Panc1 (cell line): ENCODE data around the gene CAMKK1. TPM values are rescaled to one million over a fixed set of nuclear protein-coding genes. Genes with fewer than 3 reads are reported as not detected.

Experiments
- ATAC-seq: fragments of 200-7000 bp; cut with Tn5 transposase; 2 replicates; pipeline ENCODE4 v1.9.1; 2020; ENCODE audit warnings: mild to moderate bottlenecking, moderate library complexity
- BruUV-seq: library from RNA; stranded (reverse); fragments of 400-500 nt; replicated peaks from 2 replicates; lab custom pipeline; 2021; lab: Mats Ljungman, UMichigan
- CTCF ChIA-PET: fragments of 300-600 bp; sonication (Branson Sonifier 250); formaldehyde crosslinking; loops from one replicate; lab custom pipeline; 2022; ENCODE audit warnings: antibody characterized with exemption; lab: Charles Lee
- POLR2A ChIA-PET: fragments of 300-600 bp; sonication (Branson Sonifier 250); formaldehyde crosslinking; loops from one replicate; lab custom pipeline; 2022; ENCODE audit warnings: antibody characterized with exemption; lab: Charles Lee
- DNase-seq: peaks from one replicate; pipeline ENCODE4 v3.0.0-alpha.2; 2010; ENCODE audit warnings: low read depth, low spot score
- H3K27ac ChIP-seq: 2 replicates; pipeline ENCODE4 v1.5.1; 2011; ENCODE audit warnings: mild to moderate bottlenecking, low read length, inconsistent platforms
- H3K27me3 ChIP-seq: fragments of 200-500 bp; sonication (Bioruptor generic); 2 replicates; pipeline ENCODE4 v1.6.0; 2014; ENCODE audit warnings: low read length, inconsistent platforms; ENCODE audit not compliant: control insufficient read depth, insufficient read depth
- H3K36me3 ChIP-seq: fragments of 200-500 bp; sonication (Bioruptor generic); 2 replicates; pipeline ENCODE4 v1.5.1; 2014; ENCODE audit warnings: inconsistent platforms, mild to moderate bottlenecking, low read length, moderate library complexity; ENCODE audit not compliant: control insufficient read depth, insufficient read depth
- H3K4me1 ChIP-seq: 2 replicates; pipeline ENCODE4 v1.5.1; 2011; ENCODE audit warnings: inconsistent platforms, mild to moderate bottlenecking, low read length, moderate library complexity; ENCODE audit not compliant: control insufficient read depth, insufficient read depth
- H3K4me3 ChIP-seq, 2 experiments: 2 replicates each; pipeline ENCODE4 v1.5.1; 2011 to 2012; ENCODE audit warnings: low read depth in 2 of 2, low read length in 2 of 2, mild to moderate bottlenecking in 2 of 2, inconsistent platforms in 1 of 2, moderate library complexity in 1 of 2
- H3K9me3 ChIP-seq: fragments of 200-500 bp; sonication (Bioruptor generic); 2 replicates; pipeline ENCODE4 v1.5.1; 2014; ENCODE audit warnings: low read depth, mild to moderate bottlenecking, inconsistent platforms, low read length, moderate library complexity; ENCODE audit not compliant: control insufficient read depth, insufficient read depth
- CTCF ChIP-seq: fragments of 450-650 bp; IDR thresholded peaks from 2 replicates; pipeline ENCODE4 v1.5.1; 2017; ENCODE audit warnings: mild to moderate bottlenecking
- POLR2AphosphoS5 ChIP-seq: IDR thresholded peaks from 2 replicates; pipeline ENCODE4 v1.6.1; 2012; ENCODE audit warnings: mild to moderate bottlenecking, low read depth, low read length, moderate library complexity
- REST ChIP-seq, 2 experiments: IDR thresholded peaks; 2 replicates each; pipeline ENCODE4 v1.6.1; 2011 to 2012; ENCODE audit warnings: low read depth in 2 of 2, control low read depth in 1 of 2, low read length in 1 of 2, mild to moderate bottlenecking in 1 of 2, moderate library complexity in 1 of 2; ENCODE audit not compliant: insufficient read depth in 1 of 2
- SIN3A ChIP-seq: IDR thresholded peaks from 2 replicates; pipeline ENCODE4 v1.6.1; 2012; ENCODE audit warnings: low read depth, mild to moderate bottlenecking, low read length, moderate library complexity, borderline replicate concordance; ENCODE audit not compliant: insufficient read depth
- TCF7L2 ChIP-seq: IDR thresholded peaks from 2 replicates; pipeline ENCODE4 v1.6.1; 2011; ENCODE audit warnings: mild to moderate bottlenecking, low read depth, low read length, inconsistent platforms
- in situ Hi-C: cut with HindIII; loops from 2 replicates; pipeline ENCODE4 v1.10.0; 2016; ENCODE audit warnings: low sequenced_read_pairs, low pct_unique_long_range_greater_than_20kb
- intact Hi-C: fragments of 100-400 bp; cut with micrococcal nuclease; formaldehyde crosslinking; loops from one replicate; pipeline ENCODE4 v1.10.0; 2022; ENCODE audit not compliant: unreplicated experiment
- total RNA-seq: library from RNA; stranded (reverse); gene quantifications from one replicate; pipeline ENCODE4 v1.2.1, GENCODE V29; 2021; ENCODE audit not compliant: unreplicated experiment

Gene CAMKK1
- total RNA-seq, 1 experiment from 2014 or later, result 6.7 TPM

GRCh38 chr17:3827124-3827773, 65.6 kb downstream of the CAMKK1 start:
- Histone ChIP-seq H3K36me3 (peaks cover 12% of the 10 kb centered on the region), H3K4me3 (no peak overlapping the region), H3K4me1 (no peaks in the 10 kb centered on the region), H3K9me3 (no peaks in the 10 kb centered on the region), H3K27me3 (no peaks in the 10 kb centered on the region), H3K27ac (no peak overlapping the region)
- DNase-seq, result peak; percentile 43
- ATAC-seq, result no peak
- intact Hi-C loops, result loop anchor here (5.0 kb wide), 1 partner anchor 95 kb away; no protein-coding TSS in a partner anchor
- no TSS peak for BruUV-seq
- CTCF ChIA-PET, result interaction anchor here (0.7 to 0.8 kb wide), 3 partner anchors 24 to 160 kb away, joined by 4 to 8 read pairs (median 5); no protein-coding TSS in a partner anchor
- POLR2A ChIA-PET, result no interaction called here
- in situ Hi-C loops, result no loop called here
- TF ChIP-seq TCF7L2 (no peak), CTCF (peak; percentile 76)

GRCh38 chr17:3826191-3826590, 66.7 kb downstream of the CAMKK1 start:
- no peak overlapping the region for H3K4me3 ChIP-seq
- H3K27ac ChIP-seq, result no peak overlapping the region
- DNase-seq, result no peak
- in situ Hi-C loops, result no loop called here
- ChIA-PET CTCF (interaction anchor here (0.8 kb wide), 1 partner anchor 23 kb away, joined by 8 read pairs; no protein-coding TSS in a partner anchor), POLR2A (no interaction called here)
- H3K27me3 ChIP-seq, result no peaks in the 10 kb centered on the region
- no peaks in the 10 kb centered on the region for H3K9me3 ChIP-seq
- BruUV-seq, result no TSS peak
- intact Hi-C loops, result loop anchor here (5.0 kb wide), 1 partner anchor 94 kb away; no protein-coding TSS in a partner anchor
- no peak for ATAC-seq
- peaks cover 19% of the 10 kb centered on the region for H3K36me3 ChIP-seq
- TF ChIP-seq SIN3A (no peak), TCF7L2 (no peak), POLR2AphosphoS5 (no peak), REST (IDR thresholded peaks at IDR 0.05; ENCODE audit: insufficient read depth in 1 of 2, low read depth in 2 of 2, low read length in 1 of 2) (no peak), CTCF (no peak)
- no peaks in the 10 kb centered on the region for H3K4me1 ChIP-seq
